ENCODE measurements around the gene MARVELD3.

MARVELD3 gene

GRCh38 chr16:71590584-71590983 is 35.4 kb upstream of the MARVELD3 start:
- TF ChIP-seq YY1 (IDR thresholded peaks at IDR 0.05; ENCODE audit: low read depth) (no peak), FOXM1 (IDR thresholded peaks at IDR 0.05; ENCODE audit: borderline replicate concordance, low read depth) (no peak), RAD21 (IDR thresholded peaks at IDR 0.05; ENCODE audit: low read depth) (no peak), TAF1 (IDR thresholded peaks at IDR 0.05; ENCODE audit: low read depth) (no peak), TEAD4 (IDR thresholded peaks at IDR 0.05) (no peak), CEBPB (IDR thresholded peaks at IDR 0.05) (no peak), EP300 (IDR thresholded peaks at IDR 0.05; ENCODE audit: borderline replicate concordance) (no peak), REST (IDR thresholded peaks at IDR 0.05; ENCODE audit: low read depth) (no peak), MAX (IDR thresholded peaks at IDR 0.05) (no peak), NFIC (IDR thresholded peaks at IDR 0.05) (no peak), TCF12 (IDR thresholded peaks at IDR 0.05; ENCODE audit: low read depth) (no peak), EGR1 (IDR thresholded peaks at IDR 0.05) (no peak)

GRCh38 chr16:71591917-71592316 is 34.1 kb upstream of the MARVELD3 start:
- no peak for TF ChIP-seq FOXM1 (IDR thresholded peaks at IDR 0.05; ENCODE audit: borderline replicate concordance, low read depth)
- TF ChIP-seq CREB1 (IDR thresholded peaks at IDR 0.05; ENCODE audit: low read depth), result no peak
- no peak for TF ChIP-seq CEBPB (IDR thresholded peaks at IDR 0.05)
- no peak for TF ChIP-seq TAF1 (IDR thresholded peaks at IDR 0.05; ENCODE audit: low read depth)
- no peak for TF ChIP-seq NFIC (IDR thresholded peaks at IDR 0.05)
- no peak for TF ChIP-seq ZBTB7A (IDR thresholded peaks at IDR 0.05; ENCODE audit: low read depth)

GRCh38 chr16:71593048-71593999 is 32.7 kb upstream of the MARVELD3 start:
- TF ChIP-seq RAD21 (IDR thresholded peaks at IDR 0.05; ENCODE audit: low read depth) (no peak), TEAD4 (IDR thresholded peaks at IDR 0.05) (no peak), CREB1 (IDR thresholded peaks at IDR 0.05; ENCODE audit: low read depth) (no peak), MAX (IDR thresholded peaks at IDR 0.05) (no peak), EGR1 (IDR thresholded peaks at IDR 0.05) (no peak), NFIC (IDR thresholded peaks at IDR 0.05) (no peak), REST (IDR thresholded peaks at IDR 0.05; ENCODE audit: low read depth) (no peak), FOXM1 (IDR thresholded peaks at IDR 0.05; ENCODE audit: borderline replicate concordance, low read depth) (no peak), CEBPB (IDR thresholded peaks at IDR 0.05) (no peak), EP300 (IDR thresholded peaks at IDR 0.05; ENCODE audit: borderline replicate concordance) (no peak)

GRCh38 chr16:71594000-71594646 is 31.9 kb upstream of the MARVELD3 start:
- no peak for TF ChIP-seq MAX (IDR thresholded peaks at IDR 0.05)
- no peak for TF ChIP-seq FOXM1 (IDR thresholded peaks at IDR 0.05; ENCODE audit: borderline replicate concordance, low read depth)
- TF ChIP-seq NFIC (IDR thresholded peaks at IDR 0.05), result no peak
- no peak for TF ChIP-seq TEAD4 (IDR thresholded peaks at IDR 0.05)
- TF ChIP-seq EGR1 (IDR thresholded peaks at IDR 0.05), result no peak
- no peak for TF ChIP-seq CREB1 (IDR thresholded peaks at IDR 0.05; ENCODE audit: low read depth)

GRCh38 chr16:71600822-71601221 is 25.2 kb upstream of the MARVELD3 start:
- no peak for TF ChIP-seq ZBTB7A (IDR thresholded peaks at IDR 0.05; ENCODE audit: low read depth)
- no peak for TF ChIP-seq FOXM1 (IDR thresholded peaks at IDR 0.05; ENCODE audit: borderline replicate concordance, low read depth)
- no peak for TF ChIP-seq MAX (IDR thresholded peaks at IDR 0.05)
- no peak for TF ChIP-seq TCF12 (IDR thresholded peaks at IDR 0.05; ENCODE audit: low read depth)
- no peak for TF ChIP-seq CREB1 (IDR thresholded peaks at IDR 0.05; ENCODE audit: low read depth)
- no peak for TF ChIP-seq USF1 (IDR thresholded peaks at IDR 0.05)
- TF ChIP-seq TAF1 (IDR thresholded peaks at IDR 0.05; ENCODE audit: low read depth), result no peak
- TF ChIP-seq YY1 (IDR thresholded peaks at IDR 0.05; ENCODE audit: low read depth), result no peak
- TF ChIP-seq EP300 (IDR thresholded peaks at IDR 0.05; ENCODE audit: borderline replicate concordance), result no peak
- no peak for TF ChIP-seq RAD21 (IDR thresholded peaks at IDR 0.05; ENCODE audit: low read depth)
- TF ChIP-seq CEBPB (IDR thresholded peaks at IDR 0.05), result no peak
- TF ChIP-seq TEAD4 (IDR thresholded peaks at IDR 0.05), result no peak
- no peak for TF ChIP-seq EGR1 (IDR thresholded peaks at IDR 0.05)
- TF ChIP-seq REST (IDR thresholded peaks at IDR 0.05; ENCODE audit: low read depth), result no peak
- TF ChIP-seq NFIC (IDR thresholded peaks at IDR 0.05), result no peak

Measured in Ishikawa (cell line).